ENCODE results near the gene RIIAD1.
"Not testable (repeated sequence)": the region's sequence is repeated elsewhere in the genome, so short reads cannot be mapped to it uniquely, and the experiment has no call there.

RIIAD1 gene

DNA sequence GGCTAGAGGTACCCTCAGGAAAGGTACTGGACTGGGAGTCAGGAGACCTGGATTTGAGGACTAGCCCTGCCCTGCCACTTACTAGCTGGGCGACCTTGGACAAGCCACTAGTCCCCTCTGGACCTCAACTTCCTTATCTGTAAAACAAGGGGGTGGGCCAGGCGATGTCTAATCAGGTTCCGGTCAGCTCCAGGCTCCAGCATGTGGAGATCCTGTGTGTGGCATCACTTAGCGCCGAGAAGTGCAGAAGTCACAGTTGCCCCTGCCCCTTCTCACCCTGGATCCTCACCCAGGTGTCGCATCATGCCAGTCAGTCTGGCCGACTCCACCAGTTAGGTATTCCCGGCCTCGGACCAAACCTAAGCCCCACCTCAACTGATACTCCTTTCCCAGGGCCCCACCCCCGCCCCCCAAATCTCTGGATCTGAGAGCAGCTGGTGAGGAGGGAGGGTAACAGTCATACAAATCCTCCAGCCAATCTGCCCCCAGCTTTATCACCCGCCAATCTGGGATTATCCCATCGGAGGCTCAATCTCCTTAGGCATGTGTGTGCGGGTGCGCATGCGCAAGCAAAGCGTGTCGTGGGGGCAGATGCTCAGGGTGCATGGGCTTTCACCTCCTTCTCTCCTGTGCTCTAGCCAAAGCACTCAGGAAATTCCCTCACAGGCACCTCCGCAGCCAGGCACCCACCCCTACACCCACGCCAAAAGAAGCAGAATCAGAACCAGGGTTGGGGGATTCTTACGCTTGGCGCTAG is 10.1 kb upstream of the RIIAD1 start:
- DNase-seq: no peak

DNA sequence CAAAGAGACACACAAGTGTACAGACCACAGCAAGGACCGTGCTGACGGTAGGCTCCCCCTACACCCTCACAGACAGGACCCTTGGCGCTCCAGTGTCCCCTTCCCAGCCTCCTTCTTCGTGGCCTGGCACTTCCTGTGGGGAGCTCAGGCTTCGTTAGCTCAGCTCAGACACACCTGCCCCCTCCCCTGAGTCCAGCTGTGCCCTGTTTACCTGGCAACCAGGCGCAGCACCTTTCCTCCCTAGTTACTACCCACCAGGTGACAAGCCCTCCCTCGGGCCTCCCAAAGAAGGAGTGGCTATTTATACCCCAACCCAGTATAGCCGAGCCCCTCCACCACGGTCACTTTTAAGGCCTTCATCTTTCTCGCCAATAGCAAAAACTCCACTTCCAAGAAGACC is 9.4 kb upstream of the RIIAD1 start:
- no peak for DNase-seq

DNA sequence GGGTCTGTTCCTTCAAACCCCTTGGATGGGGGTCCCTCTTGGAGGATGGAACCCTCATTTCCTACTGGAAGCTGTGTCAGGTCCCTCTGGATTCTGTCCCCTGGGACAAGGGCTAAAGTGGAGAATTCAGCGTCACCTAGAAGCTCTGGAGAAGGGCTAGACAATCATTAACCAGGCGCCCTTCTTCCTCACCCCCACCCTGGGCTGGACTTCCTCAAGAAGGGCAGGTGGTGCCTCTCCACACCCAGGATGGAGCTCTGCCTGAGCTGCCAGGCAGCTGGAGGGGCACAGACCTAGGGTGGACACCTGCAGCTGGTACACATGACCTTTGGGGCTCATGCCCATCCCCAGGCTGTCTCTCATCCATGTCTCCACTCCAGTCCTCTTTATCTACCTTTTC is 8.3 kb upstream of the RIIAD1 start:
- no peak for DNase-seq

DNA sequence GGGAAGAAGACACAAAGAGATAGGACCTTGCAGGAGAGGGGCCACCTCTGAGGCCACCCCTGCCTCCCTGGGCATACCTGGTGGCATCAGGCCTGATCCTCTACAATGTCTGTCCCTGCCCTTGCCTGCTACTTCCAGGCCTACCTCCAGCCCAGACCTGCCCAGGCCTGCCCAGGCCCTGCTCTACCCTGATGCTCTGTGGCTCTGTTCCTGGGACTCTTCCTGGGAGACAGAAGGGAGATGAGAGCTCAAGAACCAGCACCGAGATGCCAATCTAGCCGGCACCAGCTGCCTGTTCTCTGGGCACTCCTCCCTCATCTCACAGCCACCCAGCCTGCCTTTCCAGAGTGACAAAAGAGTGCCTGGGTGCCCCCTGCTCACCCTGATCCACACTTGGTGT is 7.4 kb upstream of the RIIAD1 start:
- DNase-seq: no peak

DNA sequence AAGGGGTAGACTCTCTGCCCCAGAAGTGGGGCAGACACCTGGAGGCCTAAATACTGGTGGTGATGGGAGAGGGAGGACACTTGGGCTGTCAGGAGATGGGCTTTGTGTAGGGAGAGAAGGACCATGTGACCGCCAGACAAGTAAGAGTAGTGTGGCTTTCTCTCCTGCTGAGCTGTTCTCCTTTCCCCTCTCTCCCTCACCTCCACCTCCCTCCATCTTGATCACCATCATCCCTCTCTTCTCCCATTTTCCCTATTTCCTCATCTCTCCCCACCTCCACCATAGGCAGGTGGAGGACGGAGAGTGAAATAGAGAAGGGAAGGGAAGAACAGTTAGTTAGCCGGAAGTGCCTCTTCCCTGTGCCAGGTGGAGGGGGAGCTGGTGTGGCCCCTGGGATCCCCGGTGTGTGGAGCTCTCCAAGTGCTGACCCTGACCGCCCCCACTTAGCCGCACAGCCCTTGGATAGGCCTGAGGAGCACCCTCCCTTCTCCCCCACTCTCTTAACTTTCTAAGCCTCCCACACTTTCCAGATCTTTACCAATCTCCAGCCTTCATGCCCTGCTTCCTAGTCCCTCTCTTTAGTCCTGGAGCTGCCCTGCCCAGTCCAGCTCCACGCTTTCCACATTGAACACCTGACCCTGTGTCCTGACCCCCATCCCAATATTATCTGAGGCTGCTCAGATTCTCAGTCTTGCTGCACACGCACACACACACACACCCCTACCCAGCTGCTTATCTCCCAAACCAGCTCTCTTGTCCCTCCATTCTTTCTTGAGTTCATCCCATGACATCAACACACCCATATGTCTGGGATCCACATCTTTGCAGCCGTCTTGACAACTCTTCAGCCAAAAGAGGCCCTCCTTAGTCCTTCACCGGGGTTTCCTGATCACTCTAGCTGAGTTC is 6.2 kb upstream of the RIIAD1 start:
- no peak for DNase-seq

DNA sequence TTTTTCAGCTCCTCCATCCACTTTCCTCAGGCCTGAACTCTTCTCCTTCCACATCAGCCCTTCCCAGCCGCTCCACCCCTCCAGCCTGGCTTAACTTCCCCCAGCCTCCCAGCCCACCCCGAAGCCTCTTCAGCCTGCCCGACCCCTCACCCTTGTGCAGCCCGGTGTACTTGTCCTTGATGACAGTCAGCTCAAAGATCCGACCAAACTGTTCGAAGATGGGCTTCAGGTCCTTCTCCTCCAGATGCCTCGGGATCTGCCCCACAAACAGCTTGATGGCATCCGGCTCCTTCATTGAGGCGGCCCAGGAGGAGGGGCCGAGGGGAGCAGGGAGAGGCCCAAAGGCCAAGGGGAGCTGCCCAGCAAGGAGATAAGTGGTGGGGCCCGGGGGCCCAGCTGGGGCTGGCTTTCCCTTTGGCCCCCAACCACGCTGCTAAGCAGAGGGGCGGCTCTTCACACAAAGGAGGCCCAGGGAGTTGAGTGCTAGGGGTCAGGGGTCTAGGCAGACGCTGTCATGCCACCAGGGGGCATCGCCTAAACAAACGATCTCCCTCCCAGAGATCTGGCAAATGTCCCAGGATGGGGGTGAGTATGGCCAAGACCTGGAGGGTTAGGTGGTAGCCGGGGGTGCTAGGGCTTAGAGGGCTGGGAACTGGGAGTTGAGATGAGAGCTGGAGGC is 5.5 kb upstream of the RIIAD1 start:
- no peak for DNase-seq

DNA sequence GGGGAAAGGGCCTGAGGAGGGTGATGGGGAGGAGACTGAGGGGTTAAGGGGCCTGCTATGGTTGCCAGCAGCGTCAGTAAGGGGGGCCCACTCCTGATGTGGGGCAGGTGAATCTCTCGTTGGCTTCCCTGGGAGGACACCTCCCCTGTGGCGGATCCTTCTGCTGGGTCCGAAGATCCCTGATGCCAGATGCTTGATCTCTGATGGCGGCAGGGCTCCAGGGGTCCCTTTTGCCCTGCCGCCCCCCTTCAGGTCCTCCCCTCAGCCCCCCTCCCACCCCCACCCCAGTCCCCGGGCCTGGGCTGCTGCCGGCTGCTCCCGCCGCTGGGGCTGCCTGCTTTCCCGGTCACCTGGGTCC is 4.9 kb upstream of the RIIAD1 start:
- no peak for DNase-seq

DNA sequence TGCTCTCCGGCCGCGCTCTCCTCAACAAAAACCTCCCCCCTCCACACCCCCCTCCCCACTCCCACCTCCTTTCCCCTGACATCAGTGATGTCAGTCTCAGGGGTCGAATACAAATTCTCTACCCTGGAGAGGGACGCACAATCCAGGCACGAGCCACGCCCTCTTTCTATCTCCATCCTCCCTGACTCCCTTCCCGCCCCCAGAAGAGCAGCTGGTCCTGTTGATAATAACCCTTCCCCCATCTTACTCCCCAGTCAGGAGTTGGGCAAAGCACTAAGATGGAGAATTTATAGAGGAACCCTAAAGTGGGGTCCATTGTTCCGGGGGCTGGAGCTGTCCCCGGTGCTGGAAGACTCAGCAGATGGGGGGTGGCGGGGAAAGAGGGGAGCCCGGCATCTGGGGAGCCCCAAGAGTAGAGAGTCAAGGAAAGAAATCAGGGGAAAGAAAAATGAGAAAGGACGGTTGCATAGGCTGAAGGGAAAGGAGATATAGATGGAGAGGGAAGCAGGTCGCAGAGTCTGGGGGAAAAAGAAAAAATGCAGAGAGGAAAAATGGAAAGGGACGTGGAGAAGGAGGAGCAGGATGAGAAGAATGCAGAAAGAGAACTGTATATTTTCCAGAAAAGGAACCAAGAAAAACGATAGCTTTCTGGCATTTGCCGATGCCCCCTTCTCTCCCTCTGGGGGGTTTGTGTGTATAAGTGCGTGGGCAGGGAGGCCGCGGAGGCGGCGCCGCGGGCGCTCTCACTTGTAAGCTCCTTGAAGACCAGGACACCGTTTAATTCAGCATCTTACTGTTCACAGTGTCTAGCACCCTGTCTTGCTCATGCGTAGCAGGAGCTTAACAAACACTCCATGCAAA is 4.3 kb upstream of the RIIAD1 start, which contains the start of gene CELF3:
CELF3 (minus strand) TSS at position 33 of the 861 bp plus-strand sequence. CDS start 783 bp downstream, outside the sequence.
- peak; percentile 26 for DNase-seq

DNA sequence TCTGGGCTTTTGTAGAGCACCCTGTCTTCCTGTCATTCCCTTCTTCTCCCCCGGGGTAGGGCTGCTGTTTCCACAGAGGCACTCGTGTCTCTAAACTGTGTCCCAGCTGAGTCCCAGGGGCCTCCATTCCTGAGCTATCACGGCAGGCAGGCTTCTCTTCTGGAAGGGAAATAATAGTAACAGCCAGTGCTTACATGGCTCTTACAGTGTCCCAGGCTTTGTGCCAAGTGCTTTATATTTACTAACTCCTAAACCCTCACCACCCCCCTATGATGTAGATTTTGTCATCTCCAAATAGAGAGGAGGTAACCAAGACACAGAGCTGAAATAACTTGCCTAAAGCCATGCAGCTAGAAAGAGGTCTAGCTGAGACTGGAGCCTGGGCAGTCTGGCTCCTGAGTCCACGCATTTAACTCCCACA is 3.3 kb upstream of the RIIAD1 start:
- DNase-seq: no peak

DNA sequence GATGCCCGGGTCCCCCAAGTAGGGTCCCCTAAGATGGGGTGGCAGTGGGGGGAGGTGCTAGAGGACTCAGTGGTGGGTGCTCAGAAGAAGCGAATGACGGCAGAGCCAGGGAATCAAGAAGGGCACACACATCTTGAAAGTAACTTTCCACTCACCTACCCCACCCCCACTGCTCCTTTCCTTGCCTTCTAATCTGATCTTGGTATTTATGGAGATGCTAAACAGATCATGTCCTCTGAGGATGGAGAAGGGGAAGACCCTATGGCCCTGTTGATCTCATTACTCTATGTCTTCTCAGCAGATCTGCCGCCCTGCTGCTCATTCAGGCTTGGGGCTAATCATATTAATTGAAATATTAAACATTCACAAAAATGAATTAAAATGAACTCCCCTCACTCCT is 2.7 kb upstream of the RIIAD1 start:
- no peak for DNase-seq

DNA sequence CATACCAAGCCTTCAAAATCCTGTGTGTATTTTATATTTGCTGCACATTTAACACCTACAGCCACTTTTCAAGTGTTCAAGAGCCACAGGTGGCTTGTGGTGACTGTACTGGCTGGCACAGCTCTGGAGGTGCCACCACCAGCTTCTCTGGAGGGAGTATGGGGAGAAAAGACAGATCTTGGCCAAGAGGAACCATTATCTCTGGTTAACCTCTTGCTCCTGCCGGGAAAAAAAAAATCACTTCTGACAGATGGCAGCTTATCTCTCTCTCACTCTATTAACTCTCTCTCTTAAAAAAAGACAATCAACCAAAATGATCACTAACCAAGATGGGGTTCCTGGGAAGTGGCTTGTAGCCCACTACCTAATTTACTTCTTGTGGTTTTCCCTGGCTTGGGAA is 1.2 kb upstream of the RIIAD1 start:
- no peak for DNase-seq

DNA sequence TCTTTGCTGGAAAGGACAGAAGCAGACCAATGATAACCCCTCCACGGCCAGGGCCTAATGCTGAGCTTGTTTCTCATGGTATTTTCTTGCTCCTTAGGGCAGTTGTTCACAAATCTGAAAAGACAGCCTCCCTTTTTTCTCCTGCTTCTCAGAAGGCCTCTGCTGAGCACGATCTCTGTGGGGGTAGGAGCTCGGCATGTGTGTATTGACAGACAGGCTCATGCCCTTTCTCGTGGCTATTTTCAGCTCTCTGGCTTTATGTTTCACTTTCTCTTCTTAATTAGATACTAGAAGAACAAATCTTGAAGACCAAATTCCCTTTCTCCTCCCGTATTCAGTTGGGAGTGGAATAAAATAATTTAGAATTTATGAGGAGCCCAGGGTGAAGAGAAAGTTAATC is 768 bp upstream of the RIIAD1 start:
- DNase-seq: peak; percentile 7

DNA sequence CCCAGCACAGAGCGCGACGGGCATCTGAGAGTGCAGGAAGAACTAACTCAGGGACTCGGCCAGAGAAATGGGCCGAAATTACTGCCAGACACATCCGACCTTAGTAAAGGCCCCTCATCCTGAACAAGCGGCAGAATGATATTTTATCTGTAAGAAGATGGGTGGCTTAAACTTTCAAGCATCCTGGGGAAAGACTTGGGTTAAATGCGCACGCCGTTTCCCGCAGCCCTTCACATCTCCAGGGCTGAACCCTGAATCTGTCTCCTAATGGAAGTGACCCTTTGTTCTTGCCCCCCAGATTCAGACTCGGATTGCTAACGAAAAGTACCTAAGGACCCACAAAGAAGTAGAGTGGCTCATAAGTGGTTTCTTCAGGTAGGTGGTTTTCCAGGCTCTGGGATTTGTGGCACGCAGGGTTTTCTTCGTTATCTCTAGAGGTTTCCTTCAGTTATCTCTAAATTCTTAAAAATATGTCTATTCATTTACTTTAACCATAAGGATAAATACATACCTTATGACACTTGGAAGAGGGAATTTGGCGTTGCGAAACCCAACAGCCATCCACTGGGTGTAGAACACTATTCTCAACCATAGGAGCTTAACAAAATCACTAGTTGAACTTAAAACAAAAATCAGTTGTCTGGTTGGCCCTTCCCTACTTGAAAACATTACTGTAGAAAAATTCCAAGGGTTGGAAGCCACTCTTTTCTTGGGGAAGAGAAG is 627 bp downstream of the RIIAD1 start:
- DNase-seq: no peak

DNA sequence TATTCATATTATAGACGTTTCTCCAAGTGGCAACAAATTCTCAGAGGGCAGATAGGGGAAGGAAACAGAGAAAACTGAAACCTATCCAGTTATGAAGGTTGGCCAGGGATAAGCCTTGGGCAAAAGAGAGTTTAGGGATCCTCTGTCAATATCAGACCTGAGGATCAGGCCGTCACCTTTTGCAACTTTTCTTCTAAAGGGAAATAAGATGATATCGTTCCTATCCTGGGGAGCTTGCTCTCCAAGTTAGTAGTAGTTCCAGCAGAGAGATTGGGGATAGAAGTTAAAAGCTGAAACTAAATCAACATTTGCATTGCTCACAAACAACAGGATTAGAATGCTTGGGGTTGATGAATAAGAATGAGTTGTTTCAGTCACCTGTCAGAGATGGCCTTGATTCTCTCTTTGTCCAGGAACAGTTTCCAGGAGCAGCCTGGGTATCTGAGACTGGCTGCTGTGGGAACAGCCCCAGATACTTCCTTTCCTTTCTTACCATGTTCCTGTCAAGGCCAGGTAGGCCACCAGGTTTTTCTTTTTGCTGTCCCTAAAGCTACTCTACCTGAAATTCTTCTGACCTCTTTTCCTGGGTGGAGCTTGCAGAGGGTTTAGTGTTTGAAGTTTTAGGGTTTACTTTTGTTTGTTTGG is 2.5 kb downstream of the RIIAD1 start:
- no peak for DNase-seq

DNA sequence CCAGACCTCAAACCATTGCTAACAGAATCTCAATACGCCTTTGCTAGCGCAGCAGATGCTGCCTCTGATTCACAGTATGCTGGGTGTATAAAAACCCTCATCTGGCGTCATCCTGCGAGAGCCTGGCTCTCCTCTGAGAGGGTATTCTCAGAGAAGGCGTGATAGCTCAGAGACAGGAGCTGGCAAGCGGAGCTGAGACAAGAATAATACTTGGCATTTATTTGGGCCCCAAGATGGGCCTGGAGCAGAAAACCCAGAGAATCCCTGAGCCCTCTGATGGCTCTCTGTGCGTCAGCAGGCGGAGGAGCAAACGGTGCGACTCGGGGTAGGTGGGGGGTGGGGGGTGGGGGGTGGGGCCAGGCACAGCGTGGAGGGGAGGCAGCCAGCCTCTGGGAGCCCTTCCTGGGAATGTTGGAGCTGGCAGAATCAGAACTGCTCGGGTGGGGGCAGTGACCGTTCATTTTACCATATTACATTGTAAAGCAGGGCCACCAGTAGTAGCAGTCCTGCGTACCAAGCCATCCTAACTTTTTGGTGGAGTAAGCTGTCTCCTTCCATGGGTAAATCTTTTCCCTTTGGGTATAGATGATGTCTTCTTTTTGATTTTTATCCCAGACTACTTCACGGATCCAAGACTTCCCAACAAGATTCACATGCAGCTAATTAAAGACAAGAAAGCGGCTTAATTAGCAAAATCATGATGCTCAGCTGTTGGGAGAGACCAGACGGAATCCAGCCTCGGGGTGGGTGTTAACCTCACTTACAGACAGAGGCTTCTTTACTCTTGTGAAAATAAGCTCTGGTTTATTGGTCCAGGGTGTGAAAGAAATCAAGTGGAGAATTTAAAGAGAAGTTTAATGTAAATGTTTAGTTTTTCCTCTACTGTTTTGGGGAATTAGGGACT is 7.1 kb downstream of the RIIAD1 start:
- DNase-seq: no peak

DNA sequence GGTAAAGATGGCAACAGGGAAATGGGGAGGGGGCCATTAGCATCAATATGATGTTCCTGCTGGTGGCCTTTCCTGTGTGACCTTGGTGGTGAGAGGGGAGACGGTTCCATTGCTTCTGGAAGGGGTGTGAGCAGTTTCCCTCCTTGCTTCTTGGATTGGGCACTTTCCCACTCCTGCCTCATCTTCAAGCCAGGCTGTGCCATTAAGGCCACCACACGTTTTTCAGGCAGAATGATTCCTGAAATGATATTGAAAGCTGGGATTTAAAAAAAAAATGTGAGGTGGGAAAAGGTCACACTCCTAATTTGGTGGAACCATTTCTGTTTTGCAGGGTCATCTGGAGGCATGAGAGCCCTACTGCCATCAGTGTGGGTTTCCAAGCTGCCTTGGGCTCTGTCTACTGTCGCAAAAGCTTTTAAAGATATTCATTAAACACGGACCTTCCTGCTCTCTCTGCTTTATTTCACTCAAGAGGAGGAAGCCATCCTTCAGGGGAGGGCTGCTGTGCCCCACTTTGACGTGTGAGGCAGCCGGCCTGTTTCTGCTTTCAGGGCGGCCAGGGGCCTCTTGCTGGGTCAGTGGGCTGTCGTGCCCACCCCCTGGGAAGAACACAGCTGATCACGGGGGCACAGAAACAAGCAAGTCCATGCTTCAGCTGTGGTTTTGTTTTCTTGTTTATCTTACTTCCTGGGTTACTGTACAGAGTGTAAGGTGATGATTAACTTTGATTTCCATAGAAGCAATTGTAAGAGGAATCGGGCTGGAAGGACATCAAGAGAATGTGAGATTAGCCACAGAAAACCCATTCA is 8.0 kb downstream of the RIIAD1 start:
- DNase-seq: no peak

DNA sequence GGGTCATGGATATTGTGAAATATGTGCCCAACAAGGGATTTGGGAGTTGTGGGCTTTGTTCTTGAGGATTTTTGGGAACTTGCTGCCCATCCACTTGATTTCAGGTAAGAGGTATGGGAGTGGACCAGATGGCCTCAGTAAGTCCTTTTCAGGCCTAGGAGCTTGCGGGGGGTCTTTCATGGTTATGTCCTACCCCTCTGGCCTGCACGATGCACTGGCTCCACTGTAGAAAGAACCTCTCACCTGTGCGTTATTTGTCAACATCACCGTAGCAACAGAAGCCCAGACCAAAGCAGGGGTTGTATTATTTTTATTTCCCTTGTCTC is 8.6 kb downstream of the RIIAD1 start:
- no peak for DNase-seq

DNA sequence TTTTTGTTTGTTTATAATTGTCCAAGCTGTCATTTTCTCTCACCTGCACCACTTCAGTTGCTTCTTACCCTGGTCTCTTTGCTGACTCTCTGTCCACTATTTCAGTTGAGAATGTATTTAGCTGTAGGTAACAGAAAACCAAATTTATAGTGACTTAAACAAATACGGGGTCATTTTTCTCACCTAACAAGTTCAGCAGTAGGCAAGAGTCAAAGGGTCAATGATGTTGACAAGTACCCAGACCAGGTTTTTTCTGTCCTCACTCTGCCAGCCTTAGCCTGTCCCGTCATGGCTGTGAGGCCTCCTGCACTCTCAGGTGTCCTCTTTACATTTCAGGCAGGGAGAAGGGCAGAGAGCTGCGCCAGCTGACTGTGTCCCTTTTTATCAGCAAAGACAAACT is 11.8 kb downstream of the RIIAD1 start:
- DNase-seq: no peak

DNA sequence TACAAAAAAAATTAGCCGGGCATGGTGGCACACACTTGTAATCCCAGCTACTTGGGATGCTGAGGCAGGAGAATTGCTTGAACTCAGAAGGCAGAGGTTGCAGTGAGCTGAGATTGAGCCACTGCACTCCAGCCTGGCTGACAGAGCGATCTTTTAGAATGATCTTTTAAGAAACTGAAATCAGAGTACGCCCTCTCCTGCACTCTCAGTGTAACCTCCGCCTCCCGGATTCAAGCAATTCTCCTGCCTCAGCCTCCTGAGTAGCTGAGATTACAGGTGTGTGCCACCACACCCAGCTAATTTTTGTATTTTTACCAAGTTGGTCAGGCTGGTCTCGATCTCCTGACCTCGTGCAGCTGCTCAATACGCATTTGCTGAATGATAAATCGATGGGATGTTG is 12.7 kb downstream of the RIIAD1 start:
- not testable (repeated sequence) for DNase-seq

DNA sequence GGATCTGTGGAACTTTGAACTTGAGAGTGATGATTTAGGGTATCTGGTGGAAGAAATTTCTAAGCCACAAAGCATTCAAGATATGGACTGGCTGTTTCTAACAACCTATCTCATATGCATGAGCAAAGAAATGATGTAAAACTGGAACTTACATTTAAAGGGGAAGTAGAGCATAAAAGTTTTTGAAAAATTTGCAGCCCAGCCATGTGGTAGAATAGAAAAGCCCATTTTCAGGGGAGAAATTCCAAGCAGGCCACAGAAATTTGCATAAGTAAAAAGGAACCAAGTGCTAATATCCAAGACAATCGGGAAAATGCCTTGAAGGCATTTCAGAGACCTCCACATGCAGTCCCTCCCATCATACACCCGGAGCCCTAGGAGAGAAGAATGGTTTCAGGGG is 15.7 kb downstream of the RIIAD1 start:
- DNase-seq: no peak
